HG03432 (cell line): ENCODE measurements around the gene CACNB2.
"Not testable (repeated sequence)": the region's sequence is repeated elsewhere in the genome, so short reads cannot be mapped to it uniquely, and the experiment has no call there.

Experiments
- ATAC-seq: cut with Tn5 transposase; IDR thresholded peaks from one replicate; pipeline ENCODE4 v1.9.1; 2021; ENCODE audit warnings: mild to moderate bottlenecking, moderate library complexity; ENCODE audit not compliant: unreplicated experiment

Gene CACNB2

DNA sequence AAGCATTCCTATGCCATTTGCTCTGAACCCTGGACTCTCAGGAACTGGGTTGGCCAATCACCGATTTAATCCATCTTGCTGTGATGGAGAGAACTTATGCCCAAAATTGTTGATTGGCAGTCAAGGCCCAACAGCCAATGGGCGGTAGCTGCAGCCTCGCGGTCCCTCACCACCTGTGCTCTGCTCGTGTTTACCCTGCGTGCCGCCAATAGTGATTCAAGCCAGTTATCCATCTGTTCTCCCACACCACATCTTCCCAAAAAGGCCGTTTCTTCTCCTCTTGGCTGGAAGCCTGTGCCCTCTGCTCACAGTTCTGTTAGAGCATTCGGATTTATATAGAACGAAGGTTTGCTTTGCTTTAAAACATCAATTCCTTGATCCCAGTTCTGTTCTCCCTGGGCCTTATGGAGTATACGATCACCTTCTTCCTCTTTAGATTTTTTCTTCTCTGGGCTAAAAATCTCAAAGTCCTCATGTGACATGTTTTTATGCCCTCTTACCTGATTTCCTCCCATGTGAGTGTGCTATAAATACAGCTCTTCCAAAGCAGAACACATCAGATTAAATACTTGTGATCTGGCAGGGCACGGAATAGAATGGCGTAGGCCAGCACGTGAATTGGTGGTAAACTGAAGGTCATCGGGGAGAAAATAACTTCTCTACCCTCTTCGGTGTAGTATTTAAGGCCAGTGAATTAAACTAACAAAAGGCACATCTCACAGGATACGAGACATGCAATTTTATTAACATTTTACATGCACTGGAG is 298.3 kb downstream of the CACNB2 start:
- no peak for ATAC-seq

DNA sequence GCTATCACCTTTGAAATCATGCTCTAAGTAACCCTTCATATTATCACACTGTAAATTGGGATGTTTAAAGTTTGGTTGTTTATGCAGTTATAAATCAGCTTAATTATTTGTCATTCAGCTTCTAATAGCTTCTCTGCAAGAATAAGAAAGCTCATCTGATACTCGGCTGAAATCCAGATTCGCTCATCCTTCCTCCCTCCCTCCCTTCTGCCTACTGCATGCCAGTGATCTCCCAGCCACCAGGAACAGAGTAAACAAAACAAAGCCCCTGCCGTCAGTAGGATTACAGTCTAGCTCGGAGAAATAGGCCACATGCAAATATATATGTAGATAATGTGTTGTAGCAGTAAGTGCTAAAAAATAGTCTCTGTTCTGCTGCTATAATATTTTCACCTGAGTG is 299.4 kb downstream of the CACNB2 start:
- no peak for ATAC-seq

DNA sequence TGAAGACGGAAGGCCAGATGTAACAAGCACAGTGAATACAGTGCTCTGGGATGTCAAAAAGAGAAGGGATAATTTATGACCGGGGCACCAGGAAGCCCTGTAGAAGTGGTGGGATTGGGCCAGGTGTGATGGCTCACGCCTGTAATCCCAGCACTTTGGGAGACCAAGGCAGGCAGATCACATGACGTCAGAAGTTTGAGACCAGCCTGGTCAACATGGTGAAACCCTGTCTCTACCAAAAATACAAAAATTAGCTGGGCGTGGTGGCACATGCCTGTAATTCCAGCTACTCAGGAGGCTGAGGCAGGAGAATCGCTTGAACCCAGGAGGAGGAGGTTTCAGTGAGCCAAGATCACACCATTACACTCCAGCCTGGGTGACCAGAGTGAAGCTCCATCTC is 305.4 kb downstream of the CACNB2 start:
- not testable (repeated sequence) for ATAC-seq

DNA sequence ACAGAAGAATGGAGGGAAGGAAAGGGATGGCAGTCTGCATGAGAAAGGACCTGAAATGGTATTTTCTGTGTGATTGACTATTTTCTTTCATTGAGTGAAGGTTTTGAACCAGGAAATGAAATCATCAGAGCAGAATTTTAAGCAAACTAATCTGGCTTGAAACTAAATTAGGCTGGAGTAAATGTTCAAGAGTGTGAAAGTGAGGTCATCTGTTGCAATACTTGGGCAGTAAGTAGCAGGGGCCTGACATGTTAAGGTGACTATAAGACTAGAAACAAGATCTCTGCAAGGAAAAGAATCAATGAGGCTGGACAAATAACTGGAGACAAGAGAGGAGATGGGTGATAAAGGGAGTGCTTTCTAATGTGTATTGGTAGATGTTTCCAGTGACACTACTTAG is 306.0 kb downstream of the CACNB2 start:
- ATAC-seq, result no peak

DNA sequence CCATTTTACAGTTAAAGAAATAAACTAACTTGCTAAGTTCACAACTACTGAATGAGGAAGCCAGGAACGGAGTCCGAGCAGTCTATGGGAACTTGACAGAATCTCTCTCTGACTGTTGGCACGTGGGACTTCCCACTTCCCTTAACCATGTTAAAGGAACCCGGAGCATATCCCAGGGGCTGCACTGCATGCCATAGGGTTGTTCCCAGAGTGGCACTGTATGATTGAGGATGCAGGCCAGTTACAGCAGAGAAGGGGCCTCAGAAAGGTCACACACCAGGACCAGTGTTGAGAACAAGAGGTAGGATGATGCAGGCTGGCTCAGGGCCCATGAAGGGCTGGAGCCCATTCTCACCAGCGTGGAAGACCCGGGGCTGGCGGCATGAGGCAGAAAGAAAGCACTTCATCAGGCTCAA is 309.4 kb downstream of the CACNB2 start:
- ATAC-seq, result peak; percentile 33

DNA sequence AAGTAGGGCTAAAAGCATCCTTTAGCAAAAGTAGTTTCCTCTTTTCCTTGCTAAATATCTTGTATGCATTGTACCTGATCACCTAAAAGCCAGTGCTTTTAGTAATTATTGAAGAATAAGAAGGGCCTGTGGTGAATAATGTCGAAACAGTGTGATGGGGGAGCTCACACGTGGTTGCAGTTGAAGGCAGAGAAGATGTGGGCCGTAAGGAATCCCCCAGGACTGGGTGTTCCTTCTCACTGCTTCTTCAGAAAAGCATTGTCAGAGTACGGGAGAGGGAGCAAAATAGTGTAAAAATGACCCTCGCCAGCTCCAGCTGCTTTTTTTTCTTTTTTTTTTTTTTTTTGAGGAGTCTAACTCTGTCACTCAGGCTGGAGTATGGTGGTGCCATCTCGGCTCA is 310.1 kb downstream of the CACNB2 start:
- ATAC-seq, result peak; percentile 56

DNA sequence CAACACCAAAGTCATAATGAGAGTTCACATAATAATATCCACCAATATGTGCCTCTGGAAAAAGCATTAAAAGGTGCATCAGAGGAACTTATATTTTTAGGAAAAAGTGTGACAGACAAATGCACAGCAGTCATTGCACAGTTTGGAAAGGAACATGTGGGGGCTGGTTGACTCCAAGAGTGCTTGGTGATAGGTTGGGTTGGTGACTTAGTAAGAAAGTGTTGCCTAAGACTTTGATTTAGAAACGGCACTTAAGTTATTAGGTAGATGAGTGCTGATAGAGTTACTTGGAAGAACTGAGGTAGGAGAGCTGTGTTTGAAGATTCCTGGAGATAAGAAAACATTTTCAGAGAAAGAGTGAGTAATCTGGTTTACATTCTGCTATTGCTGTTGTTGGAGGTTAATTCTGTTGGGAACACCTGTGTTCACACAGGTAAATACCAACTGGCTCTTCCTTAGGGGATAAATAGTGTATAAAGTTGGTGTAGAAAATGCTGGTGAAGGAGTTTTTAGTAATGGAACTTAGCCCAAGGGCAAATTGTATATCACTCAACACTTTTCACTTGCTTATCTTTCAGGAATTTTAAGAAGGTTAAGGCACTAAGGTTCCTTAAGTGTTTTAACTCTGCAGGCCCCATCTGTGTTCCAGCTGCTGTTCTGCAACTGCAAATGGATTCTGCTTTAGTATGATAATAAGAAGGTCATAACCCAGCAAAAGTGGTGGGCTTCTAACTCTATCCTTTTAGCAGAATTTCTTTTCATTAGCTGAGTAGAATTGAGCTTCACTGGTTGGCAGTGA is 315.1 kb downstream of the CACNB2 start:
- no peak for ATAC-seq

DNA sequence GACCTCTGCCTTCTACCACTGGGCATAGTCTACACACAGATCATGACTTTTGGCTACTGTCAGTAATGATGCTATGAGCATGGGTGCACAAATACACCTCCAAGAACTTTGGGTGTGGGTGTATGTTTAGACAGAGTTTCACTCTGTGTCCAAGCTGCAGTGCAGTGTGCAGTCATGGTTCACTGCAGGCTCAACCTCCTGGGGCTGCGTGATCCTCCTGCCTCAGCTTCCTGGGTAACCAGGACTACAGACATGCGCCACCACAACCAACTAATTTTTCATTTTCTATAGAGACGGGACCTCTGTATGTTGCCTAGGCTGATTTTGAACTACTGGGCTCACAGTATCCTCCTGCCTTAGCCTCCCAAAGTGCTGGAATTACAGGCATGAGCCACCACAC is 316.8 kb downstream of the CACNB2 start:
- peak; percentile 100 for ATAC-seq

DNA sequence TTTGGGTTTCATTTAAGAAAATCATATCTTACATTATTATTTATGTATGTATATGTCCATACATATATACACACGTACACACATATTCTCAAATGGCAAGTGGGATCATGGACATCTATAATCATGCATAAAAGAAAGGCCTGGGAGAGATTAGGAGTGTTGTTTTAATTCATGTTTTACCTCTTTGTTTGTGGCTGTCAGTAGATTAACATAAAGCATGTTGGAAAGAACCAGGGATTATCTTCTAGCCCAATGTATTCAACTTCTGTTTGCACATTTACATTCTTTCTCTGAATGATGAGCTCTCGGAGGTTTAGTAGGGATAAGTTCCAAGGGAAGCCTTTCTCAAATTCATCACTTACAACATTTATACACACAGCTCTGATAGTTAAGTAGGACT is 319.8 kb downstream of the CACNB2 start:
- no peak for ATAC-seq

DNA sequence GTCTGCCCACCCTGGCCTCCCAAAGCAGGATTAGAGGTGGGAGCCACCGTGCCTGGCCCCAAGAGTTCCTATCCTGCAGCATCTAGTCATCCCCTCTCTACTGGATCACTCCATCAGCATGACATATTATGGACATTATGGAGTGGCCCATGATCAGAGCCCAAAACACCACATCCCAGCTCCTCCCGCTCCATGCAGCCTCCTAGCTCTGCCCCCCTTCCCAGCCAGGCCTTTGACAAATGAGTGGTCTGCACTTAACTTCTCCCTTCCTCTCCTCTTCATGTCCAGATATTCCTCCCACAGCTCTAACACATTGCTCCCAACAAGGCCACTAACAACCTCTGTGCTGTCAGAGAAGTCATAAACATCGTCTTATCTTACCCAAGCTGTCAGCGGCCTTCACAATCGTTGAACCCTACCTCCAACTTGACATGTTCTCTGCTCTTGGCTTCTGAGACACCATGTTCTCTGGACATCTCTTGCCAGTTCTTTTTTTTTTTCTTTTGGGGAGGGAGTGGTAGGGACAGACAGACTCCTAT is 323.5 kb downstream of the CACNB2 start:
- no peak for ATAC-seq

DNA sequence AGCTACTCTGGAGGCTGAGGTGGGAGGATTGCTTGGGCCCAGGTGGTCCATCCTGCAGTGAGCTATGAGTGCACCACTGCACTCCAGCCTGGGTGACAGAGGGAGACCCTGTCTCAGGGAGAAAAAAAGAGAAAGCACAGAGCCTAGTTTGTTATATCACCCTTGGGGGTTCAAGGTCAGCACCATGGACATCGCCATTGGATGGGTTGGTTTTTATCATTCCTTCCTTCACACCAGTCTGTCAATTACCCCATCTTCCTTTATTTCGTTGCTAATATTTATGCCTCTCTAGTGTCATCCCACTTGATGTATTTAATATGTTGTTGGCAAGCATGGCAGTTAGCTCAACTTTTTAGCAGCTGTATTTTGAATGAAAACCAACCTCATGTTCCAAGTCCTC is 328.9 kb downstream of the CACNB2 start:
- no peak for ATAC-seq

DNA sequence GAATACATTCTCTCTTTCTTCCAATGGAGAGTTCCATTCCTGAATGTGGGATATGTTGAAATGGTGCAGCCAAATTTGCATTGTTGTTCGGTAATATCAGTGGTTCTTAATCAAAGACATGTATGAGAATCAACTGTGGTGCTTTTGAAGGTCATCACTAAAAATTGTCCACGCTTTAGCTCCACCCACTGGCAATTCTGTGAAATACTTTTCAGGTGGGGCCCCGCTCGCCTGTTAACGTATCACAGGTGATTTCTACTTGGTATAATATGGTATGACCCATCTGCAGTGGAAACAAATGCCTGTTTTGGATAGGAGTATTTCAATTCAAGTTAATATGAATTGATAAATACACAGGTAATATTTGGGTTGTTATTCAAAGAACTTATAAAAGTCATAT is 332.8 kb downstream of the CACNB2 start:
- no peak for ATAC-seq

DNA sequence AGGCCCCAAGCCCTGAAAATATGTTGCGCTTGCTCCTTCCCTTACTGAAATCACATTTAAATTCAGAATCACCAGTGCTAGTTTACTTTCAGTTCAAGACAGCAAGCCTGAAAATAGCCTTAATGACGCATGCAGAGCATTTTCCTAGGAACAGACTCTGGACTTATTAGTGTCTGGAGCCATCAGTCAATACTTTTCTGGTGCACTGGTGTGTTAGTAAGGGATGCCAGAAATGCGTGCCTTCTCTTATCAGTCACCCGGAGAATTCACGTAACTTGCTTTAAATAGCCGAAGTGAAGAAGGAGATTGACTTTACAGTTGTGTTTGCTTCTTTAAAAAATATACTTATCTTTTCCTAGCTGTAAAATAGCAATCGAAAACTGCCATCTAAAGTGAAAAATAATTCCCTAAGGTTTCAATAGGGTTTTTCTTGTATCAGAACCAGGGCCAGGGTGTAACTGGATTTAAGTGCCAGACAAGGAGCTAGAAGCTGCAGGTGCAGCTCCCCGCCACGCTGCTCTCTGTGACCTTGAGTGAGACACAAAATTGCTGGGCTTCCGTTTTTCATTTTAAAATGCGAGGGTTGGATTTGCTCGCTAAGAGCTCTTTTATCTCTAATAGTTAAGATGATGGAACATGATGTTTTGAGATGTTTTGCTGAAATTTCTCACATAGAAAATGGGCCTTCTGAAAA is 333.3 kb downstream of the CACNB2 start:
- no peak for ATAC-seq

DNA sequence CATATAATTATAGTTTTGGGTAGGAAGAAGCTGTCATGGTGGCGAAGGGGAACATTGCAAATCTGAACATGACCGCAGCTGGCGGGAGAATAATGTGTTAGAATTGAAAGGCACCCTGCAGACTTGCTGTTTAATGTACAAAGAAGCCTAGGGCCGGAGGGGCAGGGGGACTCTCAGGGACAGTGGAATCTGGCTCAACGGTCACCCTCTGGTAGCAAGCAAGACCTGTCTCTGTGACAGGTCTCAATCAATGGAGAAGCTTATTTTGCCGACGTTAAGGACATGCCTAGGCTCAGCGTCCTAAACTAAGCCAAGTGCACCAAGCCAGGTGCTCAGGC is 333.9 kb downstream of the CACNB2 start:
- no peak for ATAC-seq

DNA sequence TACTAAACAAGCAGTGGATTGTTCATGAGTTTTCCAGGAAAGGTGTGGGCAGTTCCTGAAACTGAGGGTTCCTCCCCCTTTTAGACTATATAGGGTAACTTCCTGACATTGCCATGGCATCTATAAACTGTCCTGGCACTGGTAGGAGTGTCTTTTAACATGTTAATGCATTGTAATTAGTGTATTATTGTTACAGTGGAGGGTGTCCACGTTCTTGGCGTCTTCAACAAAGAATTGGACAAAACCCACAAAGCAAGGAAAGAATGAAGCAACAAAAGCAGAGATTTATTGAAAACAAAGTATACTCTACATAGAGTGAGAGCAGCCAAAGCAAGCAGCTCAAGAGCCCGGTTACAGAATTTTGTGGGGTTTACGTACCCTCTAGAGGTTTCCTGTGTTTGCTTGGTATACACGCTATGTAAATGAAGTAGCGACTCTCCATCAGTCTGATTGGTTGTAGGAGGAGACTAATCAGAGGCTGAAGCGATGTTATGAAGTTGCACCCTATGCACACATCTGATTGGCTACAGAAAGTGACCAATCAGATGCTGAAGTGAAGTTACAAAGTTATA is 335.9 kb downstream of the CACNB2 start:
- ATAC-seq, result no peak

DNA sequence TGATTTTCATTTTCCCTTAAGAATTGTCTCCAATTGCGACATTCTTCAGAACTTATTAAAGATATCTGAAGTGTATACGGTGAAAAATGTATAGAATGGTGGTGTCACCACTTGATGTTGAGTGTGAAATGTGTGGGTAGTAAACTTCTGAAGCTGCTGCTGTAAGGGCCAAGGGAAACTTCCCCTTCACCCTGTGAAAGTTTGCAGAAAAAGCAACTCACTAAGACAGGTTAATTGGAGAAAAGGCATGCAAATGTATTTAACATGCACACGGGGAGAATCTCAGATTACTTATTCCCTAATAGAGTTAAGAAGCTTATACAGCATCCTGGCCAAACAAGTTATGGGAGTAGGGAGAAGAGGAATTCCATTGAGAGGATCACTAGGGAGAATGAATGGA is 338.1 kb downstream of the CACNB2 start:
- ATAC-seq, result no peak

DNA sequence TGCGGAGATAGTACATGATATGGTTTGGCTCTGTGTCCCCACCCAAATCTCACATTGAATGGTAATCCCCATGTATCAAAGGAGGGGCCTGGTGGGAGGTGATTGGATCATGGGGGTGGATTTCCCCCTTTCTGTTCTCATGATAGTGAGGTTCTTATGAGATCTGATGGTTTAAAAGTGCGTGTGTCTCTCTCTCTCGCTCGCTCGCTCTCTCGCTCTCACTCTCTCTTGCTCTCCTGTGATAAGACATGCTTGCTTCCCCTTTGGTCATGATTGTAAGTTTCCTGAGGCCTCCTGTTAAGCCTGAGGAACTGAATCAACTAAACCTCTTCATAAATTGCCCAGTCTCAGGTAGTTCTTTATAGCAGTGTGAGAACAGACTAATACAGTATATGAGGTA is 339.3 kb downstream of the CACNB2 start:
- ATAC-seq, result no peak

DNA sequence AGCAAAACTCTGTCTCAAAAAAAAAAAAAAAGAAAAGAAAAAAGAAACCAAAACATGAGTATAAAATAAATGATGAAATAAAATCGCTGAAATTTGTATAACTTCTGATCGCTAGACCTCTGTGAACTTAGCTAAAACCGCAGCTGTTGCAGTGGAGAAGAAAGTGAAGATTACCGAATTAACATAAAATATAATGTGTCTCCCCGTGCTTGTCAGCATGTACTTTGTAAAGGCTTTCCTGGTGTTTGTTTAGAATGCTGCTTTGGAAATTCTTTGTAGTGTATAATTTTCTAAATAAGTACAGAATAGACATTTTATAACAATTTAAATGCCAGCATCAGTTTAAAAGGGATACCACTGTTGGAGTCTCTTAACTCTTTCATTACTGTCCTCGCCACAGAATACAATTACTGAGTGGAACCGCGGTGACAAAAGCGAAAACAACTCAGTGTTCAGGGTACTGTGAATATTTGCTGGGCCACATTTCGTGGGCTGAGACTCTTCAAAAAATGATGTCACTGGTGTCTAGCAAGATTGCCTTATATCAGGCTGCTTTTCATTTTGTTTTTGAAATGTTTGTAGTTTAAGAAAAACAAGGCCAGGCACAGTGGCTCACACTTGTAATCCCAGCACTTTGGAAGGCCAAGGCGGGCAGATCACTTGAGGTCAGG is 343.4 kb downstream of the CACNB2 start:
- ATAC-seq, result no peak

DNA sequence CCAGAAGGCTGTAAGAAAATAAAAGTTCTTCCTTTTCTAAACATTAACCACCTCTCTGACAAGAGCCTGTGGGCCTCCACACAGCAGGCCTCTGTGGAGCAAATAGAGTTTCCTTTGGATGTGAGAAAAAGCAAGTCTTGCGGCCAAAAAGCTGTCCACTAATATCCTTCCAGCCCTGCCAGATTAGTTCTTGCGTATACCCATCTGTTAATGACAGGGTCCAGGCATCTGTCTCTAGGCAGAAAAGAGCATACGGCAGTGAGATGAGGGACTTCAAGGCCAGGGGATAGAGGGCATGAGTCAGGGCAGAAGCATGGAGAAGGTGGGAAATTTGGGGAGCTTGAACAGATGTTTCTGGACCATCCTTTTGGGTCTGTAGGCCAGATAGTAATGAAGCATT is 346.2 kb downstream of the CACNB2 start:
- ATAC-seq, result no peak

DNA sequence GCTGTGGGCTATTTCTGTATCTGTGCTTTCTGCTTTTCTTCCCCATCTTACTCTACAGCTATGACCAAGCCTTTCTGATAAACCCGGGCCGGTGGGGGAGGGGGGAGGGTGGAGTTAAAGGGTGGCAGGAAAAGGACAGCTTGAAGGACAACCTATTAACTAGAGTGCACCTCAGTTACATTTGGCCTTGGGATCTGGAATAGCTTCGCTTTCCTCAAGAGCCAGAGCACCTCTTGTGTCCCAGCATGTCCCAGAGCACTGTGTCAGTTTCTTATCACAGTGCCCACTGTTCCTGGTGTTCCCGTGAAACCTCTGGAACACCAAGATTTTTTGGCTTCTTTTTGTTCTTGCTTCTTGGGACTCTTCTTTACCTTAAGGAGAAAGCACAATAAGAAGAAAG is 350.5 kb downstream of the CACNB2 start:
- ATAC-seq, result no peak
